H9 (cell line): ENCODE measurements around the gene PFKL. TPM values are rescaled to one million over a fixed set of nuclear protein-coding genes. Genes with fewer than 3 reads are reported as not detected.

Source experiments
- DNase-seq: peaks from one replicate; pipeline ENCODE4 v3.0.0-alpha.2; 2017
- H2AFZ ChIP-seq: one replicate; pipeline ENCODE4 v1.6.1; 2013; ENCODE audit warnings: mild to moderate bottlenecking, low read length, control low read depth, moderate library complexity
- H2AK5ac ChIP-seq: 2 replicates; pipeline ENCODE4 v1.6.1; 2013; ENCODE audit warnings: low read length, control low read depth, mixed read lengths; ENCODE audit not compliant: insufficient read length
- H2BK120ac ChIP-seq: one replicate; pipeline ENCODE4 v1.6.1; 2013; ENCODE audit warnings: low read depth, mild to moderate bottlenecking, low read length, control low read depth, inconsistent platforms; ENCODE audit not compliant: poor library complexity, severe bottlenecking
- H2BK12ac ChIP-seq: 2 replicates; pipeline ENCODE4 v1.6.1; 2013; ENCODE audit warnings: low read length, control low read depth, mixed read lengths, low read depth; ENCODE audit not compliant: insufficient read length
- H2BK15ac ChIP-seq: 2 replicates; pipeline ENCODE4 v1.6.1; 2013; ENCODE audit warnings: low read depth, low read length, control low read depth
- H2BK20ac ChIP-seq: one replicate; pipeline ENCODE4 v1.6.1; 2013; ENCODE audit warnings: low read depth, mild to moderate bottlenecking, low read length, control low read depth, inconsistent platforms; ENCODE audit not compliant: poor library complexity, severe bottlenecking
- H2BK5ac ChIP-seq: 2 replicates; pipeline ENCODE4 v1.6.1; 2013; ENCODE audit warnings: low read length, control low read depth, mixed read lengths; ENCODE audit not compliant: insufficient read length
- H3K14ac ChIP-seq: 2 replicates; pipeline ENCODE4 v1.6.1; 2013; ENCODE audit warnings: low read length, control low read depth; ENCODE audit not compliant: insufficient read depth
- H3K18ac ChIP-seq: 2 replicates; pipeline ENCODE4 v1.6.1; 2013; ENCODE audit warnings: low read depth, mild to moderate bottlenecking, mixed read lengths, low read length, control low read depth; ENCODE audit not compliant: insufficient read length
- H3K23ac ChIP-seq: 2 replicates; pipeline ENCODE4 v1.6.1; 2013; ENCODE audit warnings: low read length, control low read depth, mixed read lengths, low read depth; ENCODE audit not compliant: insufficient read length
- H3K23me2 ChIP-seq: 2 replicates; pipeline ENCODE4 v1.6.1; 2013; ENCODE audit warnings: low read depth, mild to moderate bottlenecking, mixed read lengths, low read length, control low read depth; ENCODE audit not compliant: insufficient read length, poor library complexity, severe bottlenecking
- H3K27ac ChIP-seq: 2 replicates; pipeline ENCODE4 v1.5.1; 2013; ENCODE audit warnings: low read length, control low read depth, mixed read lengths, low read depth; ENCODE audit not compliant: insufficient read length
- H3K27me3 ChIP-seq: 2 replicates; pipeline ENCODE4 v1.6.1; 2013; ENCODE audit warnings: low read length, control low read depth, inconsistent platforms; ENCODE audit not compliant: insufficient read depth
- H3K4ac ChIP-seq: 2 replicates; pipeline ENCODE4 v1.6.1; 2013; ENCODE audit warnings: low read depth, mild to moderate bottlenecking, control low read depth, inconsistent platforms, low read length, moderate library complexity
- H3K4me1 ChIP-seq: 2 replicates; pipeline ENCODE4 v1.6.1; 2013; ENCODE audit warnings: low read length, control low read depth, inconsistent platforms; ENCODE audit not compliant: insufficient read depth
- H3K4me2 ChIP-seq: 2 replicates; pipeline ENCODE4 v1.6.1; 2013; ENCODE audit warnings: low read length, control low read depth, mixed read lengths; ENCODE audit not compliant: insufficient read length, insufficient read depth
- H3K56ac ChIP-seq: 2 replicates; pipeline ENCODE4 v1.6.1; 2013; ENCODE audit warnings: low read depth, mild to moderate bottlenecking, mixed read lengths, low read length, control low read depth; ENCODE audit not compliant: insufficient read length
- H3K79me1 ChIP-seq: 2 replicates; pipeline ENCODE4 v1.6.1; 2013; ENCODE audit warnings: low read depth, mild to moderate bottlenecking, moderate library complexity, low read length, control low read depth, inconsistent platforms; ENCODE audit not compliant: insufficient read depth, poor library complexity, severe bottlenecking
- H3K79me2 ChIP-seq: 2 replicates; pipeline ENCODE4 v1.6.1; 2013; ENCODE audit warnings: low read length, control low read depth, inconsistent platforms; ENCODE audit not compliant: insufficient read depth
- H3K9ac ChIP-seq: 2 replicates; pipeline ENCODE4 v1.6.1; 2013; ENCODE audit warnings: low read length, control low read depth, mixed read lengths; ENCODE audit not compliant: insufficient read length; ENCODE audit errors: extremely low read depth
- H3K9me3 ChIP-seq: one replicate; pipeline ENCODE4 v1.6.1; 2013; ENCODE audit warnings: low read depth, low read length, inconsistent platforms; ENCODE audit not compliant: control insufficient read depth
- H3T11ph ChIP-seq: one replicate; pipeline ENCODE4 v1.6.1; 2013; ENCODE audit warnings: mild to moderate bottlenecking, low read length, control low read depth, inconsistent platforms
- H4K20me1 ChIP-seq: one replicate; pipeline ENCODE4 v1.6.1; 2013; ENCODE audit not compliant: control insufficient read depth, insufficient read length, insufficient read depth
- H4K5ac ChIP-seq: 2 replicates; pipeline ENCODE4 v1.6.1; 2013; ENCODE audit warnings: low read depth, mild to moderate bottlenecking, mixed read lengths, low read length, control low read depth; ENCODE audit not compliant: insufficient read length
- H4K8ac ChIP-seq: replicated peaks from 2 replicates; pipeline ENCODE4 v1.6.1; 2013; ENCODE audit warnings: low read length, control low read depth, mixed read lengths, low read depth; ENCODE audit not compliant: insufficient read length
- H4K91ac ChIP-seq: 2 replicates; pipeline ENCODE4 v1.6.1; 2013; ENCODE audit warnings: low read depth, mild to moderate bottlenecking, moderate library complexity, mixed read lengths, low read length, control low read depth; ENCODE audit not compliant: insufficient read length
- H3K27ac Mint-ChIP-seq, 3 experiments: 2 replicates in 2 of 3; 3 replicates in 1 of 3; pipeline ENCODE4 v1.8.0; 2020 to 2021; ENCODE audit warnings: mixed read lengths in 3 of 3, mild to moderate bottlenecking in 1 of 3, moderate library complexity in 1 of 3
- H3K27me3 Mint-ChIP-seq: 2 replicates; pipeline ENCODE4 v1.8.0; 2021; ENCODE audit warnings: low read depth, mild to moderate bottlenecking, moderate library complexity, mixed read lengths
- H3K36me3 Mint-ChIP-seq, 3 experiments: 2 replicates in 2 of 3; 3 replicates in 1 of 3; pipeline ENCODE4 v1.8.0; 2020 to 2021; ENCODE audit warnings: low read depth in 3 of 3, mixed read lengths in 3 of 3; ENCODE audit not compliant: insufficient read depth in 1 of 3
- H3K4me1 Mint-ChIP-seq, 2 experiments: 2 replicates each; pipeline ENCODE4 v1.8.0; 2020; ENCODE audit warnings: mixed read lengths in 2 of 2
- H3K4me3 Mint-ChIP-seq, 2 experiments: 2 replicates in 1 of 2; 3 replicates in 1 of 2; pipeline ENCODE4 v1.8.0; 2020 to 2021; ENCODE audit warnings: mild to moderate bottlenecking in 2 of 2, mixed read lengths in 2 of 2, moderate library complexity in 1 of 2
- H3K9me3 Mint-ChIP-seq, 2 experiments: 2 replicates in 1 of 2; 3 replicates in 1 of 2; pipeline ENCODE4 v1.8.0; 2020; ENCODE audit warnings: mild to moderate bottlenecking in 2 of 2, mixed read lengths in 2 of 2, moderate library complexity in 1 of 2
- CTCF ChIP-seq: fragments of 200-600 bp; sonication (generic); conservative IDR thresholded peaks from 3 replicates; pipeline ENCODE4 v1.8.0; 2021; ENCODE audit warnings: antibody characterized with exemption, mild to moderate bottlenecking
- WGBS: extraction: QIAGEN DNeasy Blood & Tissue Kit; methylation state at CpG from one replicate; pipeline ENCODE4 v1.1.7; 2013; ENCODE audit warnings: missing lambda C conversion rate, low lambda C conversion rate, mixed read lengths; ENCODE audit not compliant: insufficient read length; ENCODE audit errors: extremely low coverage; 5-methylcytosine and 5-hydroxymethylcytosine counted together
- total RNA-seq: library from RNA; stranded (reverse); gene quantifications from 2 replicates; pipeline ENCODE4 v1.2.1, GENCODE V29; 2021

Gene PFKL
- total RNA-seq, 1 experiment from 2014 or later = 107 TPM

GRCh38 chr21:44322621-44323325 is 22.9 kb downstream of the PFKL start:
- H3K9me3 Mint-ChIP-seq = no peaks in the 10 kb centered on the region
- Histone ChIP-seq H3K4ac (no peak overlapping the region), H2BK5ac (no peak overlapping the region), H3K23me2 (no peaks in the 10 kb centered on the region), H3K9me3 (no peaks in the 10 kb centered on the region), H3K9ac (no peak overlapping the region), H3K27ac (no peak overlapping the region), H4K91ac (no peak overlapping the region), H2AK5ac (no peak overlapping the region), H4K5ac (no peak overlapping the region), H3K4me1 (no peaks in the 10 kb centered on the region), H2BK20ac (no peak overlapping the region), H2BK12ac (no peak overlapping the region), H3T11ph (no peak overlapping the region), H3K27me3 (no peaks in the 10 kb centered on the region), H3K79me2 (no peaks in the 10 kb centered on the region), H3K56ac (no peak overlapping the region), H2BK15ac (no peak overlapping the region), H2BK120ac (no peak overlapping the region), H2AFZ (no peak overlapping the region), H3K79me1 (no peaks in the 10 kb centered on the region), H4K20me1 (no peaks in the 10 kb centered on the region), H3K18ac (no peak overlapping the region), H3K23ac (no peak overlapping the region), H4K8ac (no peak overlapping the region), H3K14ac (no peak overlapping the region), H3K4me2 (no peak overlapping the region)
- no peak for TF ChIP-seq CTCF
- H3K27ac Mint-ChIP-seq = peak overlapping the region in 1 of 3 experiments; percentile 82; a peak in 1 of 7 replicates
- H3K27me3 Mint-ChIP-seq = no peaks in the 10 kb centered on the region
- peaks cover 0 to 14% (median 14%) of the 10 kb centered on the region in 3 experiments; a peak in 5 of 7 replicates for H3K36me3 Mint-ChIP-seq
- H3K4me1 Mint-ChIP-seq = no peaks in the 10 kb centered on the region
- no peak overlapping the region for H3K4me3 Mint-ChIP-seq
- no peak for DNase-seq
- WGBS = no CpG with 5 or more reads among the region's 38 CpGs
